M059J (cell line): ENCODE measurements around the gene FBXL5. TPM values are rescaled to one million over a fixed set of nuclear protein-coding genes. Genes with fewer than 3 reads are reported as not detected.

Source experiments
- DNase-seq: peaks from one replicate; pipeline ENCODE4 v3.0.0-alpha.2; 2012; ENCODE audit warnings: low read depth
- total RNA-seq: library from RNA; depleted of rRNA; stranded (reverse); fragments of >200 nt; shearing (Covaris generic); gene quantifications from 2 replicates; pipeline ENCODE4 v1.2.3, GENCODE V29; 2014; rRNA removed

The FBXL5 gene
- total RNA-seq, 1 experiment from 2014 or later: 91.0 TPM

DNA sequence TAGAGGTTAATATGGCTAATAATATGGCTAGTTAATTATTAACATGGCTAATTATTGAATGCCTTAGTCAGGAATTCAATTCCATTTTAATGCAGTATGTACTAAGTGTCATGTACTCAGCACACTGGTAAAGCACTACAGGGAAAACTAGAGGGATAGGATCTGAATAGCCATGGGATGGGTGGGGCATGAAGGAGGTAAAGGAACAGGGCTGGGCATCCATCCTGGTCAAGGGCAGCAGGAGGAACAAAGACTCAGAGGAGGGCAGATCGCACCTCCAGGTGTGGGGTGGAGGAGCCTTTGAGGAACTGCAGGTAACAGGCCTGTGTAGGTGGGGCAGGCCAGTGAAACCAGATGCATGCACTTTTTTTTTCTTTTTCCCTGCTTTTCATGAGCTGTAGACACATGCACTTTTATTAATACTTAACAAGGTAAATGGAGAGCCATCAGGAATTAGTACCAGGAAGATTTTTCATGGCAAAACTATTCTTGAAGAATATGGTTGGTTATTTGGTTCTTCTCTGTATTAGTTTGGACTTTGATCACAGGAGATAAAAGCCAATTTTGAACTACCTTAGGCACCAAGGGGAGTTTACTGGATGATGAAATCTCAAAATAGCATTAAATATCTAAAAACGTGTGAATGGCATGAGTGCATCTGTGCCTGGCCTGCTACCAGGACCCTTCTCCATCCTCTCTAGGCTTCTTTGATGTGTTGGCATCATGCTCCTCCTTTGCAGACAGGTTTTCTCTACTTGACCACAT, 97.2 kb downstream of the FBXL5 start:
- no peak for DNase-seq

DNA sequence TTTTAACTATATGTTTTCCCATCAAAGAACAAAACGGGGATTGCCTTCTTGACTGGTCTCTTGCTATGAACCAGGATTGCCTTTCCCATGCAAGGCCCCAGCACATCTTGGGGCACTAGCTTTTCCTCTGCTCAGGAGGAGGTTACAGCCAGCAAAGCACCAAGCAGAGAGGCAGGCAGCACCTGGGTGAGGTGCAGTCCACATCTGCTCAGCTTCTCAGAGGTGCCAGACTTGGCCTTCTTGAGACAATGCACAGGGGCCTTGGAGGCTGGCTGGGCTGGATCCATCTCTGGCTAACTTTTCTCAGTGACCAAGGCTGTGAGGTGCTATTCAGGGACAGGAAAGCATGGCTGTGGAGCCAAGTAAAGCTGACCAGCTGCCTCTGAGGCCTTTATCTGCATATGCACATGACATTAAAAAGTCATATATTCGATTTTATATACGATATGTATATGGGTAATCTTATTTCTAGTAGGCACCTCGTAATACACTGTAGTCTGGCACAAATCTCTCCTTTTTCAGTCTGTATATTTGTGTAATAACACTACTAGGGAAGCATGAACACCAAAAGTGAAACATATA, 98.6 kb downstream of the FBXL5 start:
- DNase-seq: no peak

Other genes with a start within 250 kb of the FBXL5 start
- gene C1QTNF7, start 227.3 kb downstream of the FBXL5 start, total RNA-seq: not detected in 2 replicates
- gene CC2D2A, start 185.5 kb downstream of the FBXL5 start, total RNA-seq: 9.9 and 26.8 TPM in 2 replicates
- gene FAM200B, start 26.5 kb upstream of the FBXL5 start, total RNA-seq: 55.4 and 76.3 TPM in 2 replicates
- gene BST1, start 47.7 kb upstream of the FBXL5 start, total RNA-seq: 3.0 and 8.6 TPM in 2 replicates
- gene CD38, start 123.0 kb upstream of the FBXL5 start, total RNA-seq: 0.44 and 0.99 TPM in 2 replicates